Measurements from ENCODE around the gene B4GALT6.

- TF ChIP-seq CTCF (optimal IDR thresholded peaks at IDR 0.05 in 1 of 3, IDR thresholded peaks at IDR 0.05 in 1 of 3, conservative IDR thresholded peaks at IDR 0.05 in 1 of 3; ENCODE audit: extremely low read depth in 1 of 3, insufficient read depth in 2 of 3, low read length in 3 of 3): no peak
- no peak for TF ChIP-seq EZH2 (IDR thresholded peaks at IDR 0.05; ENCODE audit: low read length)
Measured at GRCh38 chr18:31678425-31678824, 6.0 kb downstream of the B4GALT6 start.

Measured in keratinocyte (primary cell).